ENCODE data around the gene FGF14. TPM values are rescaled to one million over a fixed set of nuclear protein-coding genes. Genes with fewer than 3 reads are reported as not detected.

FGF14 gene
- total and polyA plus RNA-seq, 2 donors (not counting 3 experiments of a cell fraction or from before 2014, with no cell fraction given) = not detected

DNA sequence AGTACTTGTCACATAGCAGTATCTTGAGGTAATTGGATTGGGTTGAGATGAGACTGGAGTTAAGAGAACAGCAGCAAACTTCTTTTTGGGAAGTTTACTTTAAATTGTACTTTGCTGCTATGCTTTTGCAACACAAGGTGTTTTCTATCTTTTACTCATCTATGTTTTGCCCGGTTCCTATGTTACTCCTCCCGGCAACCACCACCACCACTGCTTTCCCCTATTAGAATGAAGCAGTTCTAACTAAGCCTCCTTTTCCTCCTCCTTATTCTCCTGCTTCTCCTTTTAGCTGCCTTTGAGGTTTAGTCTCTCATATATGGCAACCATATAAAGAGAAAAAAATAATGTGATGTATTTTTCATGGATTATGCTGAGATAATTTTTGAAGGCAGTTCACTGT, 715.8 kb downstream of the FGF14 start:
- CTCF ChIA-PET = interaction anchor here (0.9 to 1.5 kb wide), 2 partner anchors 15 to 541 kb away, joined by 3 to 4 read pairs; no protein-coding TSS in a partner anchor
- Histone ChIP-seq H3K27ac (ENCODE audit: insufficient read depth, low read depth, low read length) (no peak overlapping the region), H3K27me3 (ENCODE audit: control insufficient read depth in 2 of 2, insufficient read depth in 2 of 2, low read length in 2 of 2) (no peaks in the 10 kb centered on the region), H3K4me3 (replicated peaks in 1 of 3; ENCODE audit: insufficient read depth in 1 of 3, low read depth in 1 of 3, low read length in 3 of 3) (no peak overlapping the region), H3K9ac (replicated peaks; ENCODE audit: extremely low read depth, insufficient read depth, low read length) (no peak overlapping the region), H3K79me2 (ENCODE audit: control insufficient read depth, insufficient read depth, low read length) (no peaks in the 10 kb centered on the region), H3K4me1 (ENCODE audit: control insufficient read depth, extremely low read depth, insufficient read depth, low read length) (peaks cover 6% of the 10 kb centered on the region), H2AFZ (ENCODE audit: low read depth, low read length) (no peak overlapping the region), H4K20me1 (replicated peaks; ENCODE audit: control insufficient read depth, extremely low read depth, insufficient read depth, low read length) (no peaks in the 10 kb centered on the region), H3K36me3 (ENCODE audit: control insufficient read depth in 2 of 2, extremely low read depth in 1 of 2, insufficient read depth in 2 of 2, low read length in 2 of 2) (no peaks in the 10 kb centered on the region), H3K9me1 (replicated peaks; ENCODE audit: control insufficient read depth, extremely low read depth, insufficient read depth, low read length) (no peaks in the 10 kb centered on the region), H3K4me2 (ENCODE audit: insufficient read depth, low read length) (no peak overlapping the region), H3K9me3 (replicated peaks; ENCODE audit: control insufficient read depth, insufficient read depth, low read length) (no peaks in the 10 kb centered on the region)
- DNase-seq (ENCODE audit: low read depth, low spot score) (no peak), FAIRE-seq (no peak)
- POLR2A ChIA-PET = no interaction called here
- no TSS peak for BruUV-seq (replicated peaks)
- dilution Hi-C loops (cut with MboI; ENCODE audit: extremely low pct_ligation_motif_present, low sequenced_read_pairs) = no loop called here
- intact Hi-C loops (cut with micrococcal nuclease) = no loop called here
- TF ChIP-seq JUN (IDR thresholded peaks at IDR 0.05; ENCODE audit: borderline replicate concordance, insufficient read depth, insufficient read length, low read depth) (no peak), FOS (IDR thresholded peaks at IDR 0.05; ENCODE audit: borderline replicate concordance, insufficient read depth, low read length) (no peak), POLR2AphosphoS5 (IDR thresholded peaks at IDR 0.05; ENCODE audit: insufficient read depth, low read depth, low read length) (no peak), MYC (IDR thresholded peaks at IDR 0.05; ENCODE audit: low read depth, low read length) (no peak), GATA2 (IDR thresholded peaks at IDR 0.05; ENCODE audit: insufficient read depth, insufficient read length, low read depth, low read length) (no peak), EZH2 (IDR thresholded peaks at IDR 0.05; ENCODE audit: borderline replicate concordance, low read depth, low read length, severe bottlenecking) (no peak)
- TF ChIP-seq, protein P1, sequence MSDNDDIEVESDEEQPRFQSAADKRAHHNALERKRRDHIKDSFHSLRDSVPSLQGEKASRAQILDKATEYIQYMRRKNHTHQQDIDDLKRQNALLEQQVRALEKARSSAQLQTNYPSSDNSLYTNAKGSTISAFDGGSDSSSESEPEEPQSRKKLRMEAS (IDR thresholded peaks at IDR 0.05; ENCODE audit: insufficient read depth, insufficient read length) = no peak
- TF ChIP-seq, protein P2, sequence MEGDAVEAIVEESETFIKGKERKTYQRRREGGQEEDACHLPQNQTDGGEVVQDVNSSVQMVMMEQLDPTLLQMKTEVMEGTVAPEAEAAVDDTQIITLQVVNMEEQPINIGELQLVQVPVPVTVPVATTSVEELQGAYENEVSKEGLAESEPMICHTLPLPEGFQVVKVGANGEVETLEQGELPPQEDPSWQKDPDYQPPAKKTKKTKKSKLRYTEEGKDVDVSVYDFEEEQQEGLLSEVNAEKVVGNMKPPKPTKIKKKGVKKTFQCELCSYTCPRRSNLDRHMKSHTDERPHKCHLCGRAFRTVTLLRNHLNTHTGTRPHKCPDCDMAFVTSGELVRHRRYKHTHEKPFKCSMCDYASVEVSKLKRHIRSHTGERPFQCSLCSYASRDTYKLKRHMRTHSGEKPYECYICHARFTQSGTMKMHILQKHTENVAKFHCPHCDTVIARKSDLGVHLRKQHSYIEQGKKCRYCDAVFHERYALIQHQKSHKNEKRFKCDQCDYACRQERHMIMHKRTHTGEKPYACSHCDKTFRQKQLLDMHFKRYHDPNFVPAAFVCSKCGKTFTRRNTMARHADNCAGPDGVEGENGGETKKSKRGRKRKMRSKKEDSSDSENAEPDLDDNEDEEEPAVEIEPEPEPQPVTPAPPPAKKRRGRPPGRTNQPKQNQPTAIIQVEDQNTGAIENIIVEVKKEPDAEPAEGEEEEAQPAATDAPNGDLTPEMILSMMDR (IDR thresholded peaks at IDR 0.05; ENCODE audit: extremely low read depth in 1 of 2, insufficient read depth in 1 of 2, low read depth in 1 of 2, low read length in 2 of 2) = no peak
